Femur (tissue), 1 donor: ENCODE data around the gene SH3TC2.
"Not testable (repeated sequence)": the region's sequence is repeated elsewhere in the genome, so short reads cannot be mapped to it uniquely, and the experiment has no call there.

Experiments used
- DNase-seq: peaks from one replicate; pipeline ENCODE4 v3.0.0-alpha.2; 2017

Gene SH3TC2

DNA sequence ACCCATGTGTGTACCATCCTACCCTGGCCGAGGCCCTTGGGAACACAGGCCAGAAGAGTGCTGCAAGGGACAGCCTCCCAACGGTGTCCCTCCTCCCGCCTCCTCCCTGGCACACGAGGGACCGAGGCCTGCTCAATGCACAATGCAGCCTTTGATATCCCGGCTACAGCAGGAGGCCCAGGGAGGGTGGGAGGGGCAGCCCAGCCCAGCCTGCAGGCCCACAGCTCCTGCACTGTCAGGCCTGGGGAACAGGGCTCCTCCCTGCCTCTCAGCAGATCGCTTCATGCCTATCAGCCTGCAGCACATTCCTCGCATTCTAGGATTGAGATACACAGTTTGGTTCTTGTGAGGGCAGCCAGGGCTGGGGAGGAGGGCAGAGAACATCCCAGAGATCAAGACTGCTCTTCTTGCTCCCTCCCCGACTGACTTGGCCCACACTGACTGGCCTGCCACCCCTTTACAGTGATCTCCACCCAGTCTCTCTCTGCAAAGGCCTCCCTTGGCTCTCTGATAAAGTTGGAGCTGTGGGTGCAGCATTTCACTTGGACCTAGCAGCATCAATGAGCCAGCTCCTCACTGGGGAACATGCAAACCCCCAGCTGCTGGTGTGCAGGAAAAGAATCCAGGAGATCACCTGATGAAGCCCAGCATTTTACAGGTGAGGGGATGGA is at the start of gene SH3TC2:
Gene SH3TC2, minus strand, starts transcription at position 46 of the 671 bp plus-strand sequence. Its CDS starts 40 bp downstream, at position 6.
- peak; percentile 63 for DNase-seq

DNA sequence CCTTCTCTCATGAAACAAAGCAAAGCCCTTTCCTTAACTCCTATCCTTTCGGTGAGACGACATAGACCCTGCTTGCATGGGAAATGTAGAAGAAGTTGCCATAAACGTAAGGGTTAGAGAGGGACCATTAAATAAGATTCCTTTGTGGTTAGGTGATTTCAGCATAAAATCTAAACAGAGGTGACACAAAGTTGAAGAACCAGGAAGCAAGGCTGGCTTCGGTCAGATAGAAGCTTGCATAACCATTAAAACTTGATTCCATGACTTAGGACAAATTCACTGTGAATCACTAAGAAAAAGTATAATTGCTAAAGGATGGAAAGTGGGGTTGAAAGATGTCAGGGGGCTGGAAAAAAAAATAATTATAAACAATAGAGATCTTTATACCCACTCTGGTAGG is 47.5 kb upstream of the SH3TC2 start:
- no peak for DNase-seq

GRCh38 chr5:149108651-149109280 is 45.9 kb upstream of the SH3TC2 start:
- no peak for DNase-seq

DNA sequence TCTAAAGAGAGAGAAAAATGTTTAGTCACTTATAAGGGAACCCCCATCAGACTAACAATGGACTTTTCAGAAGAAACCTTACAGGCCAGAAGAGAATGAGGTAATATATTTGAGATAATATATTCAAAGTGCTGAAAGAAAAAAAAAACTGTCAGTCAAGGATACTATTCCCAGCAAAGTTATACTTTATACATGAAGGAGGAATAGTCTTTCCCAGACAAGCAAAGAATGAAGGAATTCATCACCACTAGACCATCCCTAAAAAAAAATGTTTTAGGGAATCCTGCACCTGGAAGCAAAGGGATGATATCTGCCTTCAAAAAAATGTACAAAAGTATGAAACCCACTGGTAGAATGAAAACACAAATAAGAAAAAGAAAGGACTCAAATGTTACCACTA is 37.5 kb upstream of the SH3TC2 start:
- DNase-seq: no peak

GRCh38 chr5:149099920-149100319 is 37.1 kb upstream of the SH3TC2 start:
- no peak for DNase-seq

DNA sequence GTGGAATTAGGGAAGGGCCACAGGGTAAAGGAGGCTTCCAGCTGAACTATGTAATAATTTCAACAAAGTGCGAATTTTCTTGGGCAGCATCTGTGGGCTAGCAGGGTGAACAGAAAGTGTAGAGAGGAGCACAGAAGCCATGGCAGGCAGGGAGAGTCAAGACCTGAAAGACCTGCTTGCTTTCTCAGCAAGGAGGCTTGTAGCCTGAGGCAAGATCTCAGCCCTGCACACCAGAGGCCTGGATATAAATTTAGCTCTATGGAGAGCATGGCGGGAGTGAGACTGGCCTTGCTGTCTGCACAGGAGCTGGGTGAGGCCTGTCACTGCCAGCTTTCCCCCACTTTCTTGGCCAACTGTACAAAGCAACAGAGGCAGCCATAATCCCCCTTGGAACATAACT is 32.1 kb upstream of the SH3TC2 start:
- no peak for DNase-seq

- no peak for DNase-seq
Observed at GRCh38 chr5:149093625-149094024, 30.8 kb upstream of the SH3TC2 start.

DNA sequence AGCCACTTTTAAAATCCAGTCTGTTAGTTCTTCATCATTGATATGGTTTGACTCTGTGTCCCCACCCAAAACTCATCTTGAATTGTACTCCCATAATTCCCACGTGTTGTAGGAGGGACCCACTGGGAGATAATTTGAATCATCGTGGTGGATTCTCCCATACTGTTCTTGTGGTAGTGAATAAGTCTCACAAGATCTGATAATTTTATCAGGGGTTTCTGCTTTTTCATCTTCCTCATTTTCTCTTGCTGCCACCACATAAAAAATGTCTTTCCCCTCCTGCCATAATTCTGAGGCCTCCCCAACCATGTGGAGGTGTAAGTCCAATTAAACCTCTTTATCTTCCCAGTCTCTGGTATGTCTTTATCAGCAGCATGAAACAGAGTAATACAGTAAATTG is 26.9 kb upstream of the SH3TC2 start:
- no peak for DNase-seq

DNA sequence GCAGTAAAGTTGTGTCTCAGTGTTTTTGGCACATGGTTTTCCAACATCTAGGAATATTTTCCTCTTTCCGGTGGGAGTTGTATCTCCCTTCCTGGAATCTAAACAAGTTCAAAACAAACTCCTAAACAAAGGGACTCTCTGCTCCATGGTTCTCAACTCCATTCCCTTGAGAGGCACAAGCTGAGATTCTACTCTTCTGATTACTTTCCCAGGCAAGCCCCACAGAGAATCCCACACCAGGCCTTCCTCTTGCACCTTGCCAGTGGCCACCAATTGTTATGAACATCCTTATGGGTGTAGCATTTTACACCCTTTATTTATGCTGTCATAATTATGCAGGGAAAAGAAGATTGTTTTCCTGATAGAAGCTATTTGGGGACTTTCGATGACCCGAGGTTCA is 25.8 kb upstream of the SH3TC2 start:
- no peak for DNase-seq

DNA sequence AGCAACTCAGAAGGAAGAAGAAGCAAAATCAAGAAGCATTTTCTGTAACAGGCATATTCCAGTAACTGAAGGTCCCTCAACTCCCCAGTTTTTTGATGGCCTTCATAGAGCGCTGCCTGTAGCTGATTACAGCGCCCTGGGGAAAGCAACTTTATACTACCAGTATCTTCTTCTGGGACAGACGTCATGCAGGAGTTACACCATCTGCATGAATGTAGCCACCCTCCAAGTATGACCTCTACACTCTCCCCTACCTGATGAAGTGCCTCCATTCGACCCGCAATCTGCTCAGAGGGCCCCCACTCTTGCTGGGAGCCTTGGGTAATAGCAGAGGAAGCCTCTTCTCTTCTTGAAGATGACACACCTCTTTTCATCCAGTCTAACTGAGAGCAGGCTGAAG is 21.0 kb upstream of the SH3TC2 start:
- DNase-seq: no peak

DNA sequence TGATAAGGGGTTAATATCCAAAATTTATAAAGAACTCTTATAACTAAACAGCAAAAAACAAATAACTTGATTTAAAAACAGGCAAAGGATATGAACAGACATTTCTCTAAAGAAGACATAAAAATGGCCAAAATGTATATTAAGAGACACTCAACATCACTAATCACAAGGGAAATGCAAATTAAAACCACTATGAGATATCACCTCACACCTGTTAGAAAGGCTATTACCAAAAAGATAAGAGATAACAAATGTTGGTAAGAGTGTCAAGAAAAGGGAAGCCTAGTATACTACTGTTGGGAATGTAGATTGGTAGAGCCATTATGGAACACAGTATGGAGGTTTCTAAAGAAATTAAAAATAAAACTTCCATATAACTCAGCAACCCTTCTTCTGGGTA is 19.4 kb upstream of the SH3TC2 start:
- no peak for DNase-seq

- no peak for DNase-seq
Observed at GRCh38 chr5:149080294-149080693, 17.4 kb upstream of the SH3TC2 start.

DNA sequence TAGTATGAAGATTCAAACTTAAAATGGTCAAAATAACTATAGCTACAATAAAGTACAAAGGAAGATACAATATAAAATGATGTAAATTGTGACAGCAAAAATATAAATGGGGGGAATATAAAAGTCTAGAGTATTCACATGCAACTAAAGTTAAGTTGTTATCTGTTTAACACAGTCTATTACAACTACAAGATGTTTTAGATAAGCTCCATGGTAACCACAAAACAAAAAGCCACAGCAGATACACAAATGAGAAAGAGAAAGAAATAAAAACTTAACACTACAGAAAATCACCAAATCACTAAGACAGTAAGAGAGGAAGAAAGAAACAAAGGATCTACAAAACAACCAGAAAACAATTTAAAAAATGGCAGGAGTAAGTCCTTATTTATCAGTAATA is 17.0 kb upstream of the SH3TC2 start:
- no peak for DNase-seq

- DNase-seq: not testable (repeated sequence)
Observed at GRCh38 chr5:149074071-149074470, 11.2 kb upstream of the SH3TC2 start.

GRCh38 chr5:149073213-149073612 is 10.4 kb upstream of the SH3TC2 start:
- no peak for DNase-seq

GRCh38 chr5:149072791-149073190 is 9.9 kb upstream of the SH3TC2 start:
- DNase-seq: no peak

DNA sequence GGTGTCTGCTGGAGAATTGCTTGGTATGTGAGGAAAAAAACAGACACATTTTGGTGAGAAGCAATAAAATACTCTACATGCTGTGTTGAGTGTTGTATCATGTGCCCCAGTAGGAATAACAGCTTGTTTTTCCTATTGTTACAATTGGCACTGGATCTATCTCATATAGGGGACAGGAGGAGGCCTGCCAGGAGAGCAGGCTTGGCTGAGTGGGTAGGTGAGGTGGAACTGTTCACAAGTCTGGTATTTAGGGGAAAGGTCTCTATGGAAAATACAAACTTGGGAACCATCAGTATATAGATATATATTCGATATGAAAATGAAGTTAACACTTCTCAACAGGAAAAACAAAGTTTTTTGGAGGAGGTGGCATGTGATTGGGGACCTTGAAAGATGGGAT is 9.5 kb upstream of the SH3TC2 start:
- no peak for DNase-seq

GRCh38 chr5:149071756-149072155 is 8.9 kb upstream of the SH3TC2 start:
- DNase-seq: no peak

DNA sequence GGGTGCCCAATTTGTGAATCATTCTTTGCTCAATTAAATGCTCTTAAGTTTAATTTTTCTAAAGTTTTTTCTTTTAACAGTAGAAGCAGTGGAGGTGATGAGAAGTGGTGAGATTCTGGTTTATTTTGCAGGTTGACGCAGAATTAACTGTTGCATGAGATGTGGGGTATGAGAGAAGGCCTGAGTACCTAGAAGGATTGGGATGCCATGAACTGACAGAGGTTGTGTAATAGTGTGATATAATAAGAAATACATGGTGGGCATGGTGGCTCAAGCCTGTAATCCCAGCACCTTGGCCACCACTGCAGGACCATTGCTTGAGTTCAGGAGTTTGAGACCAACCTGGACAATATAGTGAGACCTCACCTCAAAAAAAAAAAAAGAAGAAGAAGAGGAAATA is 8.4 kb upstream of the SH3TC2 start:
- DNase-seq: no peak

- no peak for DNase-seq
Observed at GRCh38 chr5:149069711-149070110, 6.8 kb upstream of the SH3TC2 start.

DNA sequence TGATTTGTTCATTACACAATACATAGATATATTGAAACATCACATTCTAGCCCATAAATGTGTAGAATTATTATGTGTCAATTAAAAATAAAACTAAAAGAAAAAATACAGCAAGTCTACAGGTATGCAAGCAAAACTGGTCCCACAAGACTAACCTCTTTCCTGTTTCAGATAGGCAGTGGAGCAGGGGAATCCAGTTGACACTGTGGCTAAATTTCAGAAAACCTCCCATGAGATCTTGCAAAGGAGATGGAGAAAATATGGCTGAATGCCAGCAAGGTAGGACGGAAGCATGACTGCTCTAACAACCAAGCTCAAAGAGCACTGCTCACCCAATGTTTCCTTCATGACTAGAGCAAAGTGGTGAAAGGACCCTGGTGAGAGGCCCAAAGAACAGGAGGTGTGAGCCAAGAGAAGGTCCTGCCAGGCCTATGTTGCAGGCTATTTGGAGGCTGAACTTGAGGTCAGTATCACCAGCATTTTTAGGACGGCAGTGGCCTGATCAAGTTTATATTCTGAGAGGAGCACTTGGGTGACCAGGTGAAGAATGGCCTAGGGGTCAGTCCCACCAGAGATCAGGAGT is 1.1 kb upstream of the SH3TC2 start:
- no peak for DNase-seq

DNA sequence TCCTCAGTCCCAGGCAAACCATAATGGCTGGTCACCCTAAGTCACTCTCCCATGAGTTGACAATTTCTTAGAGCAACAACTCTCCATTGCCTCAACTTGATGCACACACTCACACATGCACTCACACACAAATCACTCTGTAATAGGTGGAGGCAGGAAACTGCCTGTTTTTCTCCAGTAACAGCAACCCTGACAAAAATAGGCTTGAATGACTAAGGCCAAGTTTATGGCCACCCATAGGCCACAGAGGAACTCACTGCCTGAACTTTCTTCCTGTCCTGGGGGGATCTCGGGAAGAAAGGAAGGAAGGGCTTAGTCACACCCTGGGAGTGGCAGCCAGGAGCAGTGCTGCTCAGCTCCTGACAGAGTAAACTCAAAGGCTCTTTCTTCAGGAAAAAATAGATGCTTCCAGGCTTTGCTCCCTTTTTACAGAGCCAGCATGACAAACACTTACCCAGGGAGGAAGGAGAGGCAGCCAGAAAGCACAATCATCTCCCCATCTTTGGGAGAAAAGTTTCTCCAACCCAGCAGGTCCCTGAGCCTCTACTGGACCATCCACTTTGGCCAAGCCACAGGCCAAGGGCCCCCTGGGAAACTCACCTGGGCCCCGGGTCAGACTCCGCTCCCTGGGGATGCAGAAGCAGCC is 368 bp downstream of the SH3TC2 start:
- peak; percentile 41 for DNase-seq

DNA sequence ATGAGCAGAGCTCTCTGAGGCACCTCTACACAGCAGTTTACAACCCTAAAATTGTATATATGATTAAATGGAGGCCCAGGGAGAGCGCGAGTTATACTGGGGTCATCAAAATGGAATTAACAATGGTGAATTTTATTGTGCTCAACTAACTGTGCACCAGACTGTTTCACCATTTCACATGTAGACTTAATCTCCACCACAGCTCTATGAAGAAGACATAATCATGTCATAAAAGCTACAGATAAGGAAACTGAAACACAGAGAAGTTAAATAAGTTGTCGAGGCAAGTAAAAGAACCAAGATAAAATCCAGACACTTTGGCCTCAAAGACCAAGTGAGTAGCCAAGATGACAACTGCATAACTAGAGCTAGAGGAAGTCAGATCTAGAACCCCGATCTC is 1.5 kb downstream of the SH3TC2 start:
- no peak for DNase-seq

DNA sequence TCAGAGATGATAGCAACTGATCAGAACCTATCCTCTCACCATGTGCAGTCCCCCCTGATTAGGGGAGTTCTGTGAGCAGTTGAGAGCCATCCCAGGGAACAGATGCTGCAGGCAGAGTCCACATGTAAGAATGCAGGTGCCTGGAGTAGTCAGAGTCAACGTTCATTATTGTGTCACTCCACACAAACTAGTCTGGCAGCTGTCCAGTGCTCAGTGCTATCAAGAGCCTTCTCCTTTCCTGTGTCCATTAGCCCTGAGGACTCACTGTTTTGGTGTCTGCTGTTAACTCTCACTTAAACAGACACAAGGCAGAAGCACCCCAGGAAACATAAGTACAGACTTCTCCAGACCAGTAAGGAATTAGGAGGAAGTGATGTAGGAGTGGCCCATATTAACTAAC is 2.5 kb downstream of the SH3TC2 start:
- DNase-seq: no peak
